NCI-H2227 treated with DMSO at 0.1 percent for 48 hours (cell line): ENCODE measurements around the gene BAIAP3.

Source experiments
- DNase-seq: peaks from one replicate; lab custom pipeline; 2025; lab: John Stamatoyannopoulos, UW

The BAIAP3 gene

GRCh38 chr16:1300664-1301476, 32.6 kb upstream of the BAIAP3 start:
- DNase-seq: no peak

GRCh38 chr16:1301562-1301961, 31.9 kb upstream of the BAIAP3 start:
- DNase-seq: no peak

GRCh38 chr16:1305823-1306222, 27.6 kb upstream of the BAIAP3 start:
- DNase-seq: no peak

GRCh38 chr16:1306334-1306733, 27.1 kb upstream of the BAIAP3 start:
- no peak for DNase-seq

GRCh38 chr16:1308036-1308976, 25.1 kb upstream of the BAIAP3 start:
- DNase-seq: peak; percentile 63

- DNase-seq: peak; percentile 96
Observed at GRCh38 chr16:1308977-1309885, 24.2 kb upstream of the BAIAP3 start, which contains the start of gene UBE2I. Gene UBE2I, plus strand, starts transcription at chr16:1309636. Its CDS starts 4,395 bp downstream, at chr16:1314031.

GRCh38 chr16:1309888-1310831, 23.3 kb upstream of the BAIAP3 start:
- DNase-seq: no peak

GRCh38 chr16:1310832-1311200, 22.6 kb upstream of the BAIAP3 start:
- no peak for DNase-seq

- DNase-seq: no peak
Observed at GRCh38 chr16:1311212-1311737, 22.2 kb upstream of the BAIAP3 start.

- no peak for DNase-seq
Observed at GRCh38 chr16:1311738-1312466, 21.5 kb upstream of the BAIAP3 start.

- no peak for DNase-seq
Observed at GRCh38 chr16:1312467-1312816, 21.0 kb upstream of the BAIAP3 start.

- DNase-seq: no peak
Observed at GRCh38 chr16:1312903-1313302, 20.5 kb upstream of the BAIAP3 start.

- DNase-seq: no peak
Observed at GRCh38 chr16:1313721-1314369, 19.6 kb upstream of the BAIAP3 start.

GRCh38 chr16:1314399-1315068, 18.9 kb upstream of the BAIAP3 start:
- no peak for DNase-seq

- DNase-seq: no peak
Observed at GRCh38 chr16:1315081-1316032, 18.1 kb upstream of the BAIAP3 start.

- DNase-seq: no peak
Observed at GRCh38 chr16:1316033-1316405, 17.4 kb upstream of the BAIAP3 start.

- no peak for DNase-seq
Observed at GRCh38 chr16:1317479-1318267, 15.8 kb upstream of the BAIAP3 start.
